ENCODE measurements around the gene TBX2. TPM values are rescaled to one million over a fixed set of nuclear protein-coding genes. Genes with fewer than 3 reads are reported as not detected.

The TBX2 gene
- polyA plus RNA-seq, 2 donors, result 5.6 to 6.2 TPM

DNA sequence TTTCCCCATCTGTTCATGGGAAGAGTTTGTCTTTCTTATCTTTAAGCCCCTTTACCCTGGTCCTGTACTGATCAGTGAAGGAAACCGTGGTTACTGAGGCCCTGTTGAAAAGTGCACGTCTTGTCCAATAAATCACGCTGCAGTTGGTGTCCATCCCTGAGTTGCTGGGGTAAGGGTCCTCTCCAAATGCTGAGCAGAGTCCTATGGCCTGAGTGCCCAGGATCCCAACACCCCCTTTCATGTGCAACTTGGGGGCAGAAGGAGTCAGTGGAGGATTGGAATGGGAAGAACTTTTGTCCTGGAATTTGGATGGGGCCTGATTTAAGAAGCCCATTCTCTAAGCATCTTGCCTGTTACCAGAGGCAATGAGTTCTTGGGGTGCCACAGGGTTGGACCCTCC is 7.0 kb upstream of the TBX2 start:
- Histone ChIP-seq H3K4me3 (ENCODE audit: low read depth in 1 of 2, low read length in 2 of 2) (no peak overlapping the region), H3K4me1 (ENCODE audit: control insufficient read depth in 2 of 2, insufficient read depth in 2 of 2, low read length in 1 of 2) (peaks cover 8 to 15% of the 10 kb centered on the region in 2 donors), H3K27ac (ENCODE audit: low read depth in 2 of 2, low read length in 1 of 2) (no peak overlapping the region), H3K9me3 (ENCODE audit: control insufficient read depth in 2 of 2, insufficient read depth in 1 of 2, low read depth in 1 of 2, low read length in 1 of 2) (peaks cover 0 to 3% of the 10 kb centered on the region in 2 donors), H3K27me3 (ENCODE audit: control insufficient read depth in 1 of 2, insufficient read depth in 2 of 2, low read length in 2 of 2) (peaks cover 0 to 6% of the 10 kb centered on the region in 2 donors), H3K36me3 (ENCODE audit: control insufficient read depth in 2 of 2, insufficient read depth in 2 of 2, low read length in 1 of 2) (peaks cover 0 to 3% of the 10 kb centered on the region in 2 donors)
- 86 to 89% methylated on average over 3 of the region's 3 CpGs for WGBS, 2 donors

DNA sequence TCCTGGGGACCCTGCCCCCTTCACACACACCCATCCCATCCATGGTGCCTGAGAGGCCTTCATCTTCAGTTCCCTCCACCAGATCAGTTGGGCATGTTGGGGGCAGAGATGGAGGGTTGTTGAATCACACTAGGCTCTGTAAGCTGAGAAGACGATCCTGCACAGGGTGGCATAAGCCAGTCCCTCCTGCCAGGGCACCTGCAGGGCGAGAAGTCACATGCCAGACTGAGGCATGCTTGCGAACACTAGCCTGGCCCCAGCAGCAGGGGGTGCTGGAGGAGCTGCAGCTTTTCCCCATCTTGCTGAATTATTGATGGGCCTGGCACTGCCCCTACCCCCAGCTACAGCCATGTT is 6.1 kb upstream of the TBX2 start:
- Histone ChIP-seq H3K36me3 (ENCODE audit: control insufficient read depth in 2 of 2, insufficient read depth in 2 of 2, low read length in 1 of 2) (peaks cover 0 to 3% of the 10 kb centered on the region in 2 donors), H3K4me1 (ENCODE audit: control insufficient read depth in 2 of 2, insufficient read depth in 2 of 2, low read length in 1 of 2) (peaks cover 12 to 20% of the 10 kb centered on the region in 2 donors), H3K27me3 (ENCODE audit: control insufficient read depth in 1 of 2, insufficient read depth in 2 of 2, low read length in 2 of 2) (peaks cover 0 to 12% of the 10 kb centered on the region in 2 donors), H3K4me3 (ENCODE audit: low read depth in 1 of 2, low read length in 2 of 2) (no peak overlapping the region), H3K9me3 (ENCODE audit: control insufficient read depth in 2 of 2, insufficient read depth in 1 of 2, low read depth in 1 of 2, low read length in 1 of 2) (peaks cover 0 to 3% of the 10 kb centered on the region in 2 donors), H3K27ac (ENCODE audit: low read depth in 2 of 2, low read length in 1 of 2) (no peak overlapping the region)
- 62 to 69% methylated on average over 3 of the region's 3 CpGs for WGBS, 2 donors

DNA sequence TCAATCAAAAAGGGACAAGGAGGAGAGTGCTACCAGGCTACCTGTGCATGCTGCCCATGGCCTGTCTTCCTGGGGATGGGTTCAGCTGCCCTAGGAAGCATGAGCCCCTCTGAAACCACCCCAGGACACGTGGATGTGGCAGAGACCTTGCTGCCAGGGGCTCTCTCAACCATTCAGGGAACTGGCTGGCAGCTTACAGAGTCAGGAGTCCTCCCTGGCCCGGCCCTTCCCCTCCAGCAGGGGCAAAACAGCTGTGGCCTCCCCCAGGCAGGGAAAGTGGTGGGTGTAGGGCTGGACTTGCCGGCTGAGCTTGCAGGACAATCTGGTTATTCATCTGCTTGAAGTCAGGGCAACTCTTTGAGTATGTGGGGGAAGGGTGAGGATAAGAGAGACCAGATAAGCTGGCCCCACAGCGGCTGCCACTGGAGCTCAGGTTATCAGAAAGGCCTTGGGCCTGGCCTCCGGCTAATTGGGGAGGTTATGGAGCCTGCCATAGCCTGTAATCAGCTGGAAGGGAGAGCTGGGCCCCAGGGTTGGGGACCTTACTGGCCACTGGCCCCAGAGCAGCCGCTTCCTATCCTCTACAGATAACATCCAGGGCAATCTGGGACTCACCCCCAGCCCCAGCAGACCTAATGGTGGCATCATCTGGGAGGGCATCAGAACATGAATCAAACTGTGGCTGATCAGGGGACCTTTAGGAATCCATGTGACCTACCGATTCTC is 5.6 kb upstream of the TBX2 start:
- Histone ChIP-seq H3K4me3 (ENCODE audit: low read depth in 1 of 2, low read length in 2 of 2) (no peak overlapping the region), H3K4me1 (ENCODE audit: control insufficient read depth in 2 of 2, insufficient read depth in 2 of 2, low read length in 1 of 2) (peaks cover 18 to 20% of the 10 kb centered on the region in 2 donors), H3K27me3 (ENCODE audit: control insufficient read depth in 1 of 2, insufficient read depth in 2 of 2, low read length in 2 of 2) (peaks cover 0 to 18% of the 10 kb centered on the region in 2 donors), H3K27ac (ENCODE audit: low read depth in 2 of 2, low read length in 1 of 2) (no peak overlapping the region), H3K36me3 (ENCODE audit: control insufficient read depth in 2 of 2, insufficient read depth in 2 of 2, low read length in 1 of 2) (peaks cover 0 to 3% of the 10 kb centered on the region in 2 donors), H3K9me3 (ENCODE audit: control insufficient read depth in 2 of 2, insufficient read depth in 1 of 2, low read depth in 1 of 2, low read length in 1 of 2) (peaks cover 0 to 3% of the 10 kb centered on the region in 2 donors)
- 79 to 81% methylated on average over 7 of the region's 7 CpGs for WGBS, 2 donors

DNA sequence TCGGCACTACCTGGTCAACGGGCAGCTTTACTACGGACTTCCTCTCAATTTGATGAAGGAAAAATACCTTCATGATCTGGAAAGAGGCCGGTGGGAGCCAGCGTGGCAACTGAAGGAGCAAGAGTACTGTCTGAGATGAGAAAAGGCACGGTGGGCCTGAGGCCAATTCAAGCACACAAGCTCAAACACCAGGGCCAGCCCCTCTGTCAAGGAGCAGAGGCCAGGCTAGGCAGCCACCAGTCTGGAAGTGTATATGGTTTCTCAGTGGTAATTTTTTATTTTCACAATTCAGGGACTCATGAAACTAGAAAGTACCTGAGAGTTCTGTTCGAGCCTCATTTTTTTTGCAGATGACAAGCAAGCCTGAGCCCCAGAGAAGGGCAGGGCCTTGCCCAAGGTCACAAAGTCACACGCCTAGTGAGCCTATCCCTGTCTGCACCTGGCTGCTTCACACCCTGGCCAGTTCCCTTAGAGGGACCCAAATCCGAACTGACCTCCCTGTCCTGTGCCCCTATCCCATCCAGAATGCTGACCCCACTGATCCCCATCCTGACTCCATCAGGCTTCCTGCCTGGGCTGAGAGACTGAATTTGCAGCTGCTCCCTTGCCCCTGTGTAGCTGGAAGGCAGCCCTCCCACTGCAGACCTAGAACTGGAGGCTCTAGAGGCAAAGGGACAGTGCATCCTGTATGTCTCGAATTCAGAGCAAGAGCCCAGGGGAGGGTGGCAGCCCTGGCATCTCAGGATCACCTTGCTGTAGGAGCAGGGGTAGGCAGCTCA is 4.8 kb upstream of the TBX2 start:
- peak overlapping the region in 1 of 2 donors; percentile 24 for H3K27ac ChIP-seq (ENCODE audit: low read depth in 2 of 2, low read length in 1 of 2)
- peaks cover 20 to 21% of the 10 kb centered on the region in 2 donors for H3K4me1 ChIP-seq (ENCODE audit: control insufficient read depth in 2 of 2, insufficient read depth in 2 of 2, low read length in 1 of 2)
- peaks cover 0 to 3% of the 10 kb centered on the region in 2 donors for H3K36me3 ChIP-seq (ENCODE audit: control insufficient read depth in 2 of 2, insufficient read depth in 2 of 2, low read length in 1 of 2)
- H3K27me3 ChIP-seq (ENCODE audit: control insufficient read depth in 1 of 2, insufficient read depth in 2 of 2, low read length in 2 of 2), result peaks cover 0 to 25% of the 10 kb centered on the region in 2 donors
- H3K9me3 ChIP-seq (ENCODE audit: control insufficient read depth in 2 of 2, insufficient read depth in 1 of 2, low read depth in 1 of 2, low read length in 1 of 2), result peaks cover 0 to 3% of the 10 kb centered on the region in 2 donors
- 72 to 75% methylated on average over 10 of the region's 10 CpGs for WGBS, 2 donors
- H3K4me3 ChIP-seq (ENCODE audit: low read depth in 1 of 2, low read length in 2 of 2), result no peak overlapping the region

DNA sequence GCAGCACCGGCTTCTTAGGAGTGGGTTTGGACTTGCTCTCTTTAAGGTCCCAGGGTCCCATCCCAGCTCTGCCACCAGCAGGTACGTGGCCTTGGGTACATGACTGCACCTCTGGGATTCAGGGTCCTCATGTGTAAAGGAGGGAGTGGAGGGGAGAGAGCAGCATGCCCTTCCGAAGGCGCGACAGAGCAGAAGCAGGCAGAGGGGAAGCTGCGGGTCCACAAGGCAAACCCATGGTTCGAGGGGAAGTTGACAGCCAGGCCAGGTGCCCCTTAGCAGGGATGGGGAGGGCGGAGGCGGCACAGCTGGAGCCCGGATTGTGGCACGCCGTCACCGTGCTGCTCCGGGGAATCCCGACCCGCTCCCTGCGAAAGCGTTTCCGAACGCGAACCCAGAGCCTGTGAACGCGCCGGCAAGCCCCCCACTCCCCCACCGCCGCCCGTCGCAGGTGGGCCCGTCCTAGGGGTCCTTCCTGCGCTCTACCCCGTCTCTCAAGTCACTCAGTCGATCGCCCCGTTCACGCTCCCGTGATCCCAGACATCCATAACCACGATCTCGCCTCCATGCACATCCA is 4.1 kb upstream of the TBX2 start:
- WGBS, 2 donors, result 53 to 62% methylated on average over 27 to 38 of the region's 38 CpGs
- Histone ChIP-seq H3K27me3 (ENCODE audit: control insufficient read depth in 1 of 2, insufficient read depth in 2 of 2, low read length in 2 of 2) (peaks cover 0 to 28% of the 10 kb centered on the region in 2 donors), H3K27ac (ENCODE audit: low read depth in 2 of 2, low read length in 1 of 2) (peak overlapping the region in 1 of 2 donors; percentile 28), H3K4me3 (ENCODE audit: low read depth in 1 of 2, low read length in 2 of 2) (peak overlapping the region in 1 of 2 donors; percentile 14), H3K36me3 (ENCODE audit: control insufficient read depth in 2 of 2, insufficient read depth in 2 of 2, low read length in 1 of 2) (peaks cover 0 to 3% of the 10 kb centered on the region in 2 donors), H3K9me3 (ENCODE audit: control insufficient read depth in 2 of 2, insufficient read depth in 1 of 2, low read depth in 1 of 2, low read length in 1 of 2) (peaks cover 0 to 3% of the 10 kb centered on the region in 2 donors), H3K4me1 (ENCODE audit: control insufficient read depth in 2 of 2, insufficient read depth in 2 of 2, low read length in 1 of 2) (peaks cover 20 to 21% of the 10 kb centered on the region in 2 donors)

DNA sequence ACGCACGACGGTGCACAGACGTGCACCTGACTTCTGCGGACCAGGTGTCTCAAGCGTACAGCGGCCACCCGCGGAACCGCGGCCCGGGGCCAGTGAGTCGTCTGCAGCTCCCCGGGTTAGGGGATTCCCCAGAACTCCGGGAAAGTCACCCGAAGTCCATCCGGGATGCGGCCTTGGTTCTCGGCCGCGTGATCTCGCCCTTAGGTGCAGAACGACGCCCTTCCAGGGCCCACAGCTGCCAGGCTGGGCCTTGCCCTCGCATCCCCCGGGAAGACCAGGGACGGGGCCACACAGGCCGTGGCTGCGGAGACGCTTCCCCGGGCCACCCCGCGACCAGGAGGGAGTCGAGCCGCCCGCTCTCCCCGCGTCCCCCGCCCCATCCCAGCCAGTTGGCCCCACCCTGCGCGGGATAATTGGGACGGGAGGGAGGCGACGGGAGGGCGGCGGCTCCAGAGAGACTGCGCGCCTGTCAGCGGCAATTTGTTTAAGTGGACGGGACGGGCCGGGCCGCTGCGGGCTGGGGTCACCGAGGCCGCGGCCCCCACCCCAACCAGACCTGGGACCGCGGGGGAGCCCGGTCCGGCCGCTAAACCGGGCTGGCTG is 3.6 kb upstream of the TBX2 start:
- Histone ChIP-seq H3K27ac (ENCODE audit: low read depth in 2 of 2, low read length in 1 of 2) (peak overlapping the region; percentile 44 to 89), H3K27me3 (ENCODE audit: control insufficient read depth in 1 of 2, insufficient read depth in 2 of 2, low read length in 2 of 2) (peaks cover 0 to 32% of the 10 kb centered on the region in 2 donors), H3K36me3 (ENCODE audit: control insufficient read depth in 2 of 2, insufficient read depth in 2 of 2, low read length in 1 of 2) (peaks cover 0 to 3% of the 10 kb centered on the region in 2 donors), H3K4me1 (ENCODE audit: control insufficient read depth in 2 of 2, insufficient read depth in 2 of 2, low read length in 1 of 2) (peaks cover 21 to 24% of the 10 kb centered on the region in 2 donors), H3K9me3 (ENCODE audit: control insufficient read depth in 2 of 2, insufficient read depth in 1 of 2, low read depth in 1 of 2, low read length in 1 of 2) (peaks cover 0 to 5% of the 10 kb centered on the region in 2 donors), H3K4me3 (ENCODE audit: low read depth in 1 of 2, low read length in 2 of 2) (peak overlapping the region; percentile 20 to 51)
- WGBS, 2 donors, result 8 to 10% methylated on average over 39 to 63 of the region's 63 CpGs

DNA sequence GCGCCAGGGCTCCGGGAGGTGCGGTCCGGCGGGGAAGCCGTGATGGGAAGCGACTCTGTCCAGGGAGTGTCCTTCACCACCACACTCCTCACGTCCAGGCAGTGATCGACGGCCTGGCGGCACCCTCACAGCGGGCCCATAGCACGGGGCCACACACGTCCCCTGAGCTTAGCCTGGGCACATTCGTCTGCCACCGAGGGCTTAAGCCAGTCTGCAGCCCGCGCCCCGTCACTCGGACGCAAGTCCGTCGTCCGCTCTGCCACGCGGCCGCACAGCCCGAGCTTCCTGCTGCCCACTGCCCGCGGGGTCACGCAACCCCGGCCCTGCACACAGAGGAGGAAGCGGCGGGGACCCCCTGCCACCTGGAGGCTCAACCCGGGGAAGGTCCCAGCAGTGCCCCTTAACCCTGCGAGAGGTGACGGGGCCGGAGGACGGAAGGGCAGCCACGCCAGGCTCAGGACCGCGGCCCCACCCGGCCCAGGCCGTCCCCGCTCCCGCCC is 3.0 kb upstream of the TBX2 start:
- H3K36me3 ChIP-seq (ENCODE audit: control insufficient read depth in 2 of 2, insufficient read depth in 2 of 2, low read length in 1 of 2), result peaks cover 0 to 3% of the 10 kb centered on the region in 2 donors
- H3K9me3 ChIP-seq (ENCODE audit: control insufficient read depth in 2 of 2, insufficient read depth in 1 of 2, low read depth in 1 of 2, low read length in 1 of 2), result peaks cover 0 to 5% of the 10 kb centered on the region in 2 donors
- H3K27me3 ChIP-seq (ENCODE audit: control insufficient read depth in 1 of 2, insufficient read depth in 2 of 2, low read length in 2 of 2), result peaks cover 0 to 32% of the 10 kb centered on the region in 2 donors
- H3K4me3 ChIP-seq (ENCODE audit: low read depth in 1 of 2, low read length in 2 of 2), result peak overlapping the region; percentile 20 to 51
- peak overlapping the region; percentile 44 to 89 for H3K27ac ChIP-seq (ENCODE audit: low read depth in 2 of 2, low read length in 1 of 2)
- H3K4me1 ChIP-seq (ENCODE audit: control insufficient read depth in 2 of 2, insufficient read depth in 2 of 2, low read length in 1 of 2), result peaks cover 21 to 24% of the 10 kb centered on the region in 2 donors
- WGBS, 2 donors, result 5 to 8% methylated on average over 40 to 46 of the region's 46 CpGs

DNA sequence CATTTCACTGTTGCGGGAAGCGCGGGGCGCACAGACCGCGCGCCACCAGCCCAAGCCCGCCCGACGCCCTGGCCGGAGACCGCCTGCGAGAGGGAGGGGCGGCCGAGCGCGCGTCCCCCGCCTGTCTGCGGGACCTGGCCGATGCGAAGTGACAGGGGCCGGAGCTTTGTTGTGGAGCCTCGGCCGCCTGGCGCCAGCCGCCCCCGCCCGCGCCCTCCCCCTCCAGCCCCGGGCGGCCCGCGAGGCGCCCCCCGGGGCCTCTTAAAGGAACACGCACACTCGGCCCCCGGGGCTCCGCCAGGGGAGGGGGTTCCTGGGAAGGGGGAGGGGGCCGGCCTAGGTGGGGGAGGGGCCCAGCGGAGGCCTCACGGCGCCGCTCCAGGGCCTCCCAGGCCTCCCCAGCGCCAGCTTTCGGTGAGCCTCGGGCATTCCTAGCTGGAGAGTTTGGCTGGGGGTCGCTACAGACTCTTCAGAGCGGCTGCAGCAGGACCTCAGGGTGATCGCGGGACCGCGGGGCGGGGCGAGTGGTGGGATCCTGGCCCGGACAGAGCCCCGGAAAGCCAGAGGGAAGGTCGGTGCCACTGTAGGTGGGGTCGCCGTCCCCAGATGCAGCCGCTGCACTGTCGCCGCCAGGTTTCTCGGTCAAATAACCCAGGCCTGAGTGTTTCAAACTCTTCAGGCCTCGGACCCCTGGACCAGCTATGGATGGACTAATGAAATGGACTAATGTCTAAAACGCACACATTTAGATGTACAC is 2.4 kb upstream of the TBX2 start:
- peaks cover 0 to 5% of the 10 kb centered on the region in 2 donors for H3K9me3 ChIP-seq (ENCODE audit: control insufficient read depth in 2 of 2, insufficient read depth in 1 of 2, low read depth in 1 of 2, low read length in 1 of 2)
- H3K4me3 ChIP-seq (ENCODE audit: low read depth in 1 of 2, low read length in 2 of 2), result peak overlapping the region; percentile 20 to 51
- 3 to 6% methylated on average over 51 to 67 of the region's 67 CpGs for WGBS, 2 donors
- H3K4me1 ChIP-seq (ENCODE audit: control insufficient read depth in 2 of 2, insufficient read depth in 2 of 2, low read length in 1 of 2), result peaks cover 21 to 24% of the 10 kb centered on the region in 2 donors
- H3K27ac ChIP-seq (ENCODE audit: low read depth in 2 of 2, low read length in 1 of 2), result peak overlapping the region; percentile 50 to 89
- H3K27me3 ChIP-seq (ENCODE audit: control insufficient read depth in 1 of 2, insufficient read depth in 2 of 2, low read length in 2 of 2), result peaks cover 0 to 35% of the 10 kb centered on the region in 2 donors
- H3K36me3 ChIP-seq (ENCODE audit: control insufficient read depth in 2 of 2, insufficient read depth in 2 of 2, low read length in 1 of 2), result no peaks in the 10 kb centered on the region

Data from esophagus (tissue), 2 donors.